ENCODE measurements around the gene GOLGA1.
A peak's percentile ranks its signal among the peaks of the same experiment; 100 is the strongest.
"Not testable (repeated sequence)": the region's sequence is repeated elsewhere in the genome, so short reads cannot be mapped to it uniquely, and the experiment has no call there.

GOLGA1 gene

GRCh38 chr9:124857533-124858162 is 83.2 kb downstream of the GOLGA1 start:
- DNase-seq: no peak

DNA sequence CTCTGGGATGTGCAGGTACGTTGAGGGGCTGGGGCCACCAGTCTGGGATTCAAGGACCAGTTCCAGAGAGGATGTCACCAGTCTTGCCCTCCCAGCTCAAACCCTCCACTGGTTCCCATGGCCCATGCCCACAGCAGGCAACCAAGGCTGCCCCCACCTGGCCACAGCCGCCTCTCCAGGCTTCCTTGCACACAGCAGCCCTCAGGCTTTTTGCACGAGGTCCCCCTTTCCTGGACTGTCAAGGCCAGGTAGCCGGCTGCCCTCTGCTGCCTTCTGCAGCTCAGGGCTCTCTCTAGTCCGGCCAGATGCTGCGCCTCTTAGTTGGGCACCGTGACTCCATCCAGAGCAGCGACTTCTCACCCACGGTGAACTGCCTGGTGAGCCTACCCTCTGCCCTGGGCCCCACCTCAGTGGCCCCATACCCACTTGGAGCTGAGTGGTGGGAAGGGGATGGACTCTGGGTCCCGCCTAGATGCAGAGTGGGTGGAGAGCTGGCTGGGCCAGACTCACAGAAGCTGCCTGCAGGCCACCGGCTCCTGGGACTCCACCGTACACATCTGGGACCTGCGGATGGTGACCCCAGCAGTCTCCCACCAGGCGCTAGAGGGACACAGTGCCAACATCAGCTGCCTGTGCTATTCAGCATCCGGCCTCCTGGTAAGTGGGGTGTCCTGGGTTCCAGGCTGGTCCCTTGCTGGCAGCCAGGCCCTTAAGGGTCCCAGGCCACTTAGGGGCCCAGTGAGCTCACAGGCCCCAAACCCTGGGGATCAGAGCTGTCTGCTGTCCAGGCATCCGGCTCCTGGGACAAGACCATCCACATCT is 84.7 kb downstream of the GOLGA1 start:
- no peak for DNase-seq

DNA sequence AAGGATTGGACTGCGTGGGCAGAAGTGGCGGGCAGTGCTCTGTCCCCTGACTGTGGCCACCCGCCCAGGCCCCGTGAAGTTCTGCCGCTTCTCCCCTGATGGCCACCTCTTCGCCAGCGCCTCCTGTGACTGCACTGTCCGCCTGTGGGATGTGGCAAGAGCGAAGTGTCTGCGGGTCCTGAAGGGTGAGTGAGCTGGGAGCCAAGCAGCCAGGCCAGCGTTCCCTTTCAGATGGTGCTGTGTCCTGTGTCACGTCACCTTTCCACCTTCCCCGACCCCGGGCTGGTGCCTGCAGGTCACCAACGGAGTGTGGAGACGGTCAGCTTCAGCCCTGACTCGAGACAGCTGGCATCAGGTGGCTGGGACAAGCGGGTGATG is 85.3 kb downstream of the GOLGA1 start:
- no peak for DNase-seq

DNA sequence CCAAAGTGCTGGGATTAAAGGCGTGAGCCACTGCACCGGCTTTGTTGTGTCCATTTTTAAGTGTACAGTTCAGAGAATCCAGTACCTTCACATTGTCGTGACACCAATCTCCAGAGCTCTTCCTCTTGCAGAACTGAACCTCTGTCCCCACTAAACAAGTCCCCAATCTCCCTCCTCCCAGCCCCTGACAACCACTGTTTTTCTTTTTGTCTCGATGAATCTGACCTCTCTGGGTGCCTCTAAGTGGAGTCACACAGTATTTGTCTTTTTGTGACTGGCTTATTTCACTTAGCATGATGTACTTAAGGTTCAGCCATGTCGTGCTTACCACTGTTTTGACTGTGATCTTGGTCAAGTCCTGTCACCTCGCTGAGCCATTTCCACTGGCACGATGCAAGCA is 86.1 kb downstream of the GOLGA1 start:
- no peak for DNase-seq

DNA sequence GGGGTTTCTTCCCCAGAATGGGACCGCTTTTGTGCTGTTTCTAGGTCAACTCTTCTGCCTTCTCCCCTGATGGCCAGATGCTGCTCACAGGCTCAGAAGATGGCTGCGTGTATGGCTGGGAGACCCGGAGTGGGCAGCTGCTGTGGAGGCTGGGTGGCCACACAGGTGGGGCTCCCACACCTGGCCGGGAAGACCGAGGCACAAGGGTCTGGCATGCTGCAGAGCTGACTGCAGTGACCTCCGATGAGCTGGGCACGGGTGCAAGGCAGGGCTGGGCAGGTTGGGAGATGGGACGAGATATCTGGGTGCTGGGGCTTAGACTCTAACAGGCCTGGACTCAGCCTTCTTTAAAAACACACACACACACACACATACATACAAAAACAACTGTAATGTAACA is 86.7 kb downstream of the GOLGA1 start:
- DNase-seq: no peak

- DNase-seq: no peak
Measured at GRCh38 chr9:124853605-124854143, 87.2 kb downstream of the GOLGA1 start.

DNA sequence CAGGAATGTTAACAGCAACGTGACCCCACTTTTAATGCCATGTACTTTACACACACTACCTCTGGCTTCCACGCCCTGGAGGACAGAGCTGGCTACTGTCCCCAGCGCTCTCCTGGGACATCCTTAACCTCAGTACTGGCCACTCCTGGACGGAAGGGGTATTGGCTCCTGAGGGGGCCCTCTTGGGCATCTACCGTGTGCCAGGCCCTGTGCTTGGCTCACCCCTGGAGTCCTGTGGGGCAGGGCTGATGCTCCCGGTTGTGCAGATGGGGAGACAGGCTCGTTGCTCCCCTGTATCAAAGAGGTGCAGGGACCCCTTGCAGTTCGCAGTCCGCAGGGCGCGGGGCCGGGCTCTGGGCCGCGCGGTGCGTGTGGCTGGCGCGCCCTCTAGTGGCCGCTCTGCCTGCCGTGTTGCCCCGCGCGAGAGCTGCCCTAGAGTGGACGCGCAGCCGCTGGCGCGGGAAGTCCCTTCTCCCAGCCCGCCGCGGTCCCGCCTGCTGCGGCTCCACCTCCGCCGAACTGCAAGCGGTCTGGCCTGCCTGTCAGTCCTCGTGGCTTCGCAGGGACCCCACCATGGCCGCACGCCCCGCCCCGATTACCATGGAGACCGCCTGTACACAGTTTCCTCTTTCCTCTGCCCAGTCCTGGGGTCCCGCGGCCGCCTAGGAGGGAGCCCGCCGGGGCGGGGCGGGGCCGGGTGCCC is 87.9 kb downstream of the GOLGA1 start, which contains the start of gene WDR38:
Gene WDR38, plus strand, starts transcription at position 632 of the 703 bp plus-strand sequence. CDS start 72 bp downstream, outside the sequence.
- DNase-seq: peak; percentile 18

DNA sequence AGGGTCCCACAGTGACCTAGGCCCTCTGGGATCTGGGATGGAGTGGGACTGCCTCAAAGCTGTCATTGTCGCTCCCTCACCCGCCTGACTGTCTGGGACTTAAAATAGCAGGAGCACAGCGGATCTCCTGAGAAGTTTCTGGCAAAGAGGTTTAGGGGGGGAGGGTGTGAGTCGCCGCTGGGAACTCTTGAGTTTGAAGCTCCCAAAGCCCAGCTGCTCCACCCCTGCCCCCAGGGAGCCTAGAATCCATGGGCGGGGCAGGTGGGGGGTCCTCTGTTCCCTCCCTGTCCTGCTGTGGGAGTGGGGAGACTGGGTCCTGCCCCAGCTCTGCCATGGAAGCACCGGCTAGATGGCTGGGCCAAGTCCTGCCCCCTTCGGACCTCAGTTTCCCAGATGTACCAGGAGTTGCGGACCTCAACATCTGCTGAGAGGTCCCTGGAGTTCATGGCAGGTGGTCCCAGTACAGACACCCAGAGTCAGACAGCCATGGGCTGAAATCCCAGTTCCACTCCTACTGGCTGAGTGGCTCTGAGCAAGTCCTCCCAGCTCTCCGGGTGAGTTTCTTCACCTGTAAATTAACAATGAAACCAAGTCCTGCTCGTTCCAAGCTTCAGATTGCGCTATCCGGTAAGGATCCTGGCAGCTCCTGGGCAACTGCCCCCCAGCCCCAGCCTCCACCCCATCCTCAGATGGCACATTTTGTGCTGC is 88.6 kb downstream of the GOLGA1 start:
- DNase-seq: no peak

DNA sequence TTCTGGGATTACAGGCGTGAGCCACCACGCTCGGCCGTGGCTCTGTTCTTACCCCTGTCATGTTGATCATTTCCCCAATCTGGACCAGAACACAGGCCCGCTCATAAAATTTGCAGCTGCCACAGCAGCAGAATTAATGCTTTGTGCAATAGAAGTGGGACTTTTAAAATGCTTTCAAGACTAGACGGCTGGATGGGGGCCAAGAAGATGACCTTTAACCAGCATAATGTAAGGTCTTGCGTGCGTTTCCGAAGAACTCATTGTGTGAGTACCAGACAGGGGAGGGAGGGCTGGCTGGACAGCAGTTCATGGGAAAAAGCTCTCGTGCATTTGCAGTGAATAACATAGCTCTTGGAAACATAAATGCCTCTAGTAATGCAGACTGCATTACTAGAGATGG is 91.1 kb downstream of the GOLGA1 start:
- no peak for DNase-seq

GRCh38 chr9:124846969-124847368 is 93.9 kb downstream of the GOLGA1 start:
- no peak for DNase-seq

DNA sequence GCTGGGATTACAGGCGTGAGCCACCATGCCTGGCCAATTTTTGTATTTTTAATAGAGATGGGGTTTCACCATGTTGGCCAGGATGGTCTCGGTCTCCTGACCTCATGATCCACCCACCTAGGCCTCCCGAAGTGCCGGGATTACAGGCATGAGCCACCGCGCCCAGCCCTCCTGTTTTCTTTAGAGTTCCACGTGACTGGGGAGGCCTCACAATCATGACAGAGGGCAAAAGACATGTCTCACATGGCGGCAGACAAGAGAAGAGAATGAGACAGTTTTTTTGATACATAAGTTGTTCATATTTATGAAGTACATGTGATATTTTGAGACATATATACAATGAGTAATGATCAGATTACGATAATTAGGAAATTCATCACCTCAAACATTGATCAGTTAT is 94.4 kb downstream of the GOLGA1 start:
- not testable (repeated sequence) for DNase-seq

GRCh38 chr9:124844291-124844690 is 96.6 kb downstream of the GOLGA1 start:
- no peak for DNase-seq

GRCh38 chr9:124843456-124844034 is 97.3 kb downstream of the GOLGA1 start:
- no peak for DNase-seq

DNA sequence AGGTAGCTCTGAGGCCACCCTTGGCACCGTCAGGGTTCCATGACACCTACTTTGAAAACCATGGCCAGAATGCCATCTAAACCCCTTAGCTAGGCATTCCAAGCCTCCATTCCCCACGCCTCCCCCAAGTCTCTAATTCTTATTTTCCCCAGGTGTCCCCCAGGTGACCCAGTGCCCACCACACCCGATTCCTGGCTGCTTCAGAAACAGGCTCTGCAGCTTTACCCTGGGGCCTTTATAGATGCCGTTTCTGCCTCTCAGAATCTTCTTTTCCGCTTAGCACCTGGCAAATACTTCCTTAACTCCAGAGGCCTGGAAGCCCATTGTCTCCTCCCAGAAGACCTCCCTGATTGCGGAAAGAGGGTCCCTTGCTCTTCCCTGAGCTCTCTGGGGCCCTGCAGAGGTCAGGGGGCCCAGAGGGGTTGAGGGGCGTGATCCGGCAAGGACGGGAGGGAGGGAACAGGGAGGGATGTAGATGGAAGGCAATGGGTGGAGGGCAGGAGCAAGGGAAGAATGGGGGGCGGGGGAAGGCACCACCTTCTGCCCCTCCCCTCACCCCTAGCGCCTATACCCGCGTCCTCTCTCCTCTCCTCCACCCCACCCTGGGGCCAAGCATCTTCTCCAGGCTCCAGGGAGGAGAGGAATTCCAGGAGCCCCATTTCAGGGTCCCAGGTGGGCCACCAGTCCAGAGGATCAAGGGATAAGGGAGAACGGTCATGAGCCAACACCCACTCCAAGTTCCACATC is 99.6 kb downstream of the GOLGA1 start:
- no peak for DNase-seq

DNA sequence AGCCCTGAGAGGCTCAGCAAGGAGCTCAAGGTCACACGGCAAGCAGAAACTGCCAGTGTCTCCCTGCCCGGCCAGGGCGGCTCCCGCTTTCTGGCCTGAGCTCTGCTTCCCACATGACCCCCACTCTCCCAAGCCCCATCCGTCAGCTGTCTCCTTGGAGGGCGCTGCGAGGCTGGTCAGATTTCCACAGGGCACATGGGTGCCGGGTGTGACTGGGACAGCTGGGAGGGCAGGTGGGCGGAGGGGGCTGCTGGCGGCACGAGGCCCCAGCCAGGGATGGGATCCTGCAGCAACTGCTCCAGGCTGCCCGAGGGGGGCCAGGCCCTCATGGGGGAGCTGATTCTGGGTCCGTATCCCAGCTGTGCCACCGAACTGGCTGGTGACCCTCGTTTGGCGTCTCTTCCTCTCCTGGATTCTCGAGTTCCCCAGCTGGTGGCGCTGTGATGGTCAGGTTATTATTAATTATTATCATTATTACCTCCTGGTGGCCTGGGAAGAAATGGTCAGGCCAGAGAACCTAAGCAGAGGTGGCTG is 100.5 kb downstream of the GOLGA1 start:
- no peak for DNase-seq

DNA sequence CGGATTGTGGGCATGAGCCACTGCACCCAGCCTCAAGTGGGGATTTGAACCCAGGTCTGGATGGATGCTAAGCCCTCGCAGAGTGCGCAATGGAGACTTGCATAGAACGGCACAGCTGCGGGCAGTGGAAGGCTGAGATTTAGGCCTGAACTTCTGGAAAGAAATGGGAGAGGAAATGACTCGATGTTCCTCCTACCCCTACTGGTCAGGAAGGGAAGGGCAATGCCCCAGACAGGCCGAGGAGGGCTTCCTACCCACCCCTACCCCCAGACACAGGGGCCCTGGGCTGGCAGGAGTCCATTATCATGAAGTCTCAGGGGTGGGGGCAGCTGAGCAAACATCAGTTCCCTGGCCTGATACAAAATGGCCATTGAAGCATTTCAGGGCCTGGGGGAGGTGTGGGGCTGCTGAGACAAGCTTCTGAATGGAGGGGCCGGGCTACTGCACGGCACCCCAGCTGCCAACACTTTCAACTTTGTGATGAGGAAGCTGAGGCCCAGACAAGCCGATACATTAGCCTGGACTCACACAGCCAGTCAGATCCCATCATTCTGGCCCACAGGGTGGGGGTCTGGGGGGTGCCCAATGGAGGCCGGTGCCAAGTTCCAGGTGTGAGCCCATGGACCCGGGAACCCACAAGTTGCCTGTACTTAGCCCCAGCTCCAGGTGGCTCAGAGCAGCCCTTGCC is 101.1 kb downstream of the GOLGA1 start:
- DNase-seq: no peak

DNA sequence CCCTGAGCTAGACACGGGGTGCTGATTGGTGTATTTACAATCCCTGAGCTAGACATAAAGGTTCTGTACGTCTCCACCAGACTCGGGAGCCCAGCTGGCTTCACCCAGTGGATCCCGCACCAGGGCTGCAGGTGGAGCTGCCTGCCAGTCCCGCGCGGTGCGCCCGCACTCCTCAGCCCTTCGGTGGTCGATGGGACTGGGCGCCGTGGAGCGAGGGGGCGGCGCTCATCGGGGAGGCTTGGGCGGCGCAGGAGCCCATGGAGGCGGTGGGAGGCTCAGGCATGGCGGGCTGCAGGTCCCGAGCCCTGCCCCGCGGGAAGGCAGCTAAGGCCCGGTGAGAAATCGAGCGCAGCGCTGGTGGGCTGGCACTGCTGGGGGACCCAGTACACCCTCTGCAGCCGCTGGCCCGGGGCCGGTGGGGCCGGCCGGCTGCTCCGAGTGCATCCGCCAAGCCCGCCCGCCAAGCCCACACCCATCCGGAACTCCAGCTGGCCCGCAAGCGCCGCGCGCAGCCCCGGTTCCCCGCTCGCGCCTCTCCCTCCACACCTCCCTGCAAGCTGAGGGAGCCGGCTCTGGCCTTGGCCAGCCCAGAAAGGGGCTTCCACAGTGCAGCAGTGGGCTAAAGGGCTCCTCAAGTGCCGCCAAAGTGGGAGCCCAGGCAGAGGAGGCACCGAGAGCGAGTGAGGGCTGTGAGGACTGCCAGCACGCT is 102.2 kb downstream of the GOLGA1 start:
- not testable (repeated sequence) for DNase-seq

DNA sequence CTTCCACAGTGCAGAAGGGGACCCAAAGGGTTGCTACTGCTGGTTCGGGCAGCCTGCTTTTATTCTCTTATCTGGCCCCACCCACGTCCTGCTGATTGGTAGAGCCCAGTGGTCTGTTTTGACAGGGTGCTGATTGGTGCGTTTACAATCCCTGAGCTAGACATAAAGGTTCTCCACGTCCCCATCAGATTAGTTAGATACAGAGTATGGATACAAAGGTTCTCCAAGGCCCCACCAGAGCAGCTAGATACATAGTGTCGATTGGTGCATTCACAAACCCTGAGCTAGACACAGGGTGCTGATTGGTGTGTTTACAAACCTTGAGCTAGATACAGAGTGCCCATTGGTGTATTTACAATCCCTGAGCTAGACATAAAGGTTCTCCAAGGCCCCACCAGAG is 102.8 kb downstream of the GOLGA1 start:
- not testable (repeated sequence) for DNase-seq

- no peak for DNase-seq
Measured at GRCh38 chr9:124835026-124835557, 105.8 kb downstream of the GOLGA1 start.

- DNase-seq: no peak
Measured at GRCh38 chr9:124834591-124834990, 106.3 kb downstream of the GOLGA1 start.
